Testis (tissue), 5 donors: ENCODE measurements around the gene DNAH12. TPM values are rescaled to one million over a fixed set of nuclear protein-coding genes. Genes with fewer than 3 reads are reported as not detected.

Experiments
- DNase-seq: peaks from one replicate; pipeline ENCODE4 v3.0.0-alpha.2; 2019
- H3K27ac ChIP-seq, 2 donors: fragments of 200-600 bp; sonication (generic); one replicate each; pipeline ENCODE4 v1.5.1; 2019
- H3K27me3 ChIP-seq: fragments of 200-600 bp; sonication (generic); one replicate; pipeline ENCODE4 v1.5.1; 2019
- H3K36me3 ChIP-seq: fragments of 200-600 bp; sonication (generic); one replicate; pipeline ENCODE4 v1.5.1; 2017; ENCODE audit warnings: low read depth; ENCODE audit errors: missing control alignments
- H3K4me1 ChIP-seq: fragments of 200-600 bp; sonication (generic); one replicate; pipeline ENCODE4 v1.5.1; 2019
- H3K4me3 ChIP-seq, 2 donors: fragments of 200-600 bp; sonication (generic); one replicate each; pipeline ENCODE4 v1.5.1; 2017 to 2019
- H3K9me3 ChIP-seq: fragments of 200-600 bp; sonication (generic); one replicate; pipeline ENCODE4 v1.5.1; 2017
- CTCF ChIP-seq, 3 experiments: fragments of 450-650 bp in 2 of 3; fragments of 200-600 bp in 1 of 3; sonication (generic) in 1 of 3; IDR thresholded peaks; one replicate each; pipeline ENCODE4 v1.5.1; 2016 to 2019; ENCODE audit warnings: antibody characterized with exemption in 3 of 3, mild to moderate bottlenecking in 2 of 3, moderate library complexity in 1 of 3
- POLR2A ChIP-seq: fragments of 450-650 bp; IDR thresholded peaks from one replicate; pipeline ENCODE4 v1.6.1; 2017; ENCODE audit warnings: antibody characterized with exemption, mild to moderate bottlenecking, moderate library complexity
- WGBS, 2 donors: methylation state at CpG; one replicate each; pipeline ENCODE4 v1.1.5; 2018; 5-methylcytosine and 5-hydroxymethylcytosine counted together
- intact Hi-C: fragments of 100-400 bp; cut with DNase I; formaldehyde crosslinking; loops from one replicate; pipeline ENCODE4 v1.15.1; 2023; ENCODE audit warnings: low total_unique reads
- long read RNA-seq, 2 donors: transcript quantifications; one replicate each; lab custom pipeline, GENCODE V29; 2026
- polyA plus RNA-seq: library from polyadenylated mRNA; stranded (reverse); fragments of 350-450 nt; fragmentation: Illumina TruSeq; extraction: RNeasy Lipid Tissue Mini Kit (QIAGEN cat#74804); gene quantifications from one replicate; pipeline ENCODE4 v1.2.3, GENCODE V29; 2014; ENCODE audit warnings: low read depth, low replicate concordance; ENCODE audit not compliant: insufficient read depth
- total RNA-seq, 2 donors: library from RNA; depleted of rRNA; stranded (reverse); fragments of >200 nt; gene quantifications; one replicate each; pipeline ENCODE4 v1.2.3, GENCODE V29; 2016

The DNAH12 gene
- total RNA-seq (10 to 100 TPM; 11.3 to 19.6 TPM), polyA plus RNA-seq (15.7 TPM)
- long read RNA-seq, donor 1, result 0 reads
- long read RNA-seq, donor 2, result 0 reads

- no peak for TF ChIP-seq CTCF (IDR thresholded peaks at IDR 0.05)
- no peak for TF ChIP-seq POLR2A
- peak; percentile 72 for DNase-seq
- Histone ChIP-seq H3K27ac (peak within 1 kb of the TSS in 1 of 2 donors; percentile 29), H3K36me3 (no peaks in the 10 kb centered on the region), H3K4me1 (peaks cover 9% of the 10 kb centered on the region), H3K9me3 (no peaks in the 10 kb centered on the region), H3K27me3 (no peaks in the 10 kb centered on the region), H3K4me3 (peak within 1 kb of the TSS; percentile 23 to 53)
- intact Hi-C loops, result no loop called here
- WGBS, 2 donors, result 11 to 13% methylated on average over 20 of the region's 20 CpGs
Measured at GRCh38 chr3:57544181-57545125, at the start of gene DNAH12. TSS of gene DNAH12 (minus strand) at chr3:57544344. CDS start at chr3:57542870, 1,474 bp downstream.

- H3K4me1 ChIP-seq, result peaks cover 34% of the 10 kb centered on the region
- no peak for DNase-seq
- 56 to 63% methylated on average over 6 of the region's 6 CpGs for WGBS, 2 donors
- no peaks in the 10 kb centered on the region for H3K9me3 ChIP-seq
- TF ChIP-seq POLR2A, result no peak
- no peak for TF ChIP-seq CTCF (IDR thresholded peaks at IDR 0.05)
- H3K27me3 ChIP-seq, result no peaks in the 10 kb centered on the region
- no peak overlapping the region for H3K4me3 ChIP-seq
- intact Hi-C loops, result no loop called here
- H3K36me3 ChIP-seq, result no peaks in the 10 kb centered on the region
- H3K27ac ChIP-seq, result no peak overlapping the region
Measured at GRCh38 chr3:57592306-57592705, 48.2 kb upstream of the DNAH12 start.

- intact Hi-C loops, result no loop called here
- no peak overlapping the region for H3K27ac ChIP-seq
- peaks cover 10% of the 10 kb centered on the region for H3K4me1 ChIP-seq
- TF ChIP-seq CTCF (IDR thresholded peaks at IDR 0.05) (no peak), POLR2A (no peak)
- H3K9me3 ChIP-seq, result no peaks in the 10 kb centered on the region
- no peak for DNase-seq
- H3K36me3 ChIP-seq, result no peaks in the 10 kb centered on the region
- H3K4me3 ChIP-seq, result no peak overlapping the region
- 61 to 73% methylated on average over 2 of the region's 2 CpGs for WGBS, 2 donors
- no peaks in the 10 kb centered on the region for H3K27me3 ChIP-seq
Measured at GRCh38 chr3:57587905-57588304, 43.8 kb upstream of the DNAH12 start.

GRCh38 chr3:57586778-57587177 is 42.6 kb upstream of the DNAH12 start:
- Histone ChIP-seq H3K36me3 (no peaks in the 10 kb centered on the region), H3K4me1 (no peaks in the 10 kb centered on the region), H3K4me3 (no peak overlapping the region), H3K27ac (no peak overlapping the region), H3K9me3 (no peaks in the 10 kb centered on the region), H3K27me3 (no peaks in the 10 kb centered on the region)
- intact Hi-C loops, result no loop called here
- WGBS, 2 donors, result 82 to 86% methylated on average over 6 of the region's 6 CpGs
- TF ChIP-seq POLR2A (no peak), CTCF (IDR thresholded peaks at IDR 0.05) (no peak)
- DNase-seq, result no peak
